Mucosa of gallbladder (tissue), 1 donor: ENCODE measurements around the gene LGALS7. TPM values are rescaled to one million over a fixed set of nuclear protein-coding genes. Genes with fewer than 3 reads are reported as not detected.
A peak's percentile ranks its signal among the peaks of the same experiment; 100 is the strongest.

Source experiments
- DNase-seq: peaks from one replicate; pipeline ENCODE4 v3.0.0-alpha.2; 2020; ENCODE audit warnings: low spot score
- total RNA-seq: library from RNA; stranded (reverse); gene quantifications from one replicate; pipeline ENCODE4 v1.2.1, GENCODE V29; 2021
- donor health status: DM: no; HTN: no; CAD: no.

Gene LGALS7
- total RNA-seq, 1 donor from 2014 or later = not detected

DNA sequence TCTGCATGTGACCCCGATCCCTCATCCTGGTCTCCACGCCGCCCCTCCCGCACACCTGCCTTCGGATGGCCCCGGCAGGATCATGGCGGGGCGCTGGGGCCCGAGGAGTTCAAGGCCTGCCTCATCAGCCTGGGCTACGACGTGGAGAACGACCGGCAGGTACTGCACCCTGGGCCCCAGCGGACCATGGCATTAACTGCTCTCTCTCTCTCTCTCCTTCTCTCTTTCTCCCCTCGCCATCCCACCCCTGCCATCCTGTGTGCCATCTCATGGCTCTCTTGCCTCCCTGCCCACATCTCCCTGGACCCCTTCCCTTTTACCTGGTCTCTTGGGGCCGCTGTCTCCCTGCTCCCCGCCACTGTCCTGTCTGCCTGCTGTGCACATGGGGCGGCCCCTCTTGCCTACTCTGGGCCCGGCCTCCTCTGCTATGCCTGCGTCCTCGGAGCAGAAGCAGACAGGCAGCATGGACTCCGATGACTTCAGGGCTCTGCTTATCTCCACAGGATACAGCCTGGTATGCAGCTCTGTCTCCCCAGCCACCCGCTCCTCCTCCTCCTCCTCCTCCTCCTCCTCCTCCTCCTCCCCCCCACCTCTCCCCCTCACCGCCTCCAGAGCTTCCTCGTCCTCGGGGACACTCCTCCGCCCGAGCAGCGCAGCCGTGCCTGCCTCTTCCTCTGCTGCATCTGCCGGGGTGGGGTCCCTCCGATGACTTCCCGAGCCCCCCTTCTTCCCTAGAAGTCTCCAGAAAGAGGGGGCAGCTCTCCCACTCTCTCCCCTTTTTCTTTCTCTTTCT is 45.3 kb downstream of the LGALS7 start:
- peak; percentile 63 for DNase-seq

DNA sequence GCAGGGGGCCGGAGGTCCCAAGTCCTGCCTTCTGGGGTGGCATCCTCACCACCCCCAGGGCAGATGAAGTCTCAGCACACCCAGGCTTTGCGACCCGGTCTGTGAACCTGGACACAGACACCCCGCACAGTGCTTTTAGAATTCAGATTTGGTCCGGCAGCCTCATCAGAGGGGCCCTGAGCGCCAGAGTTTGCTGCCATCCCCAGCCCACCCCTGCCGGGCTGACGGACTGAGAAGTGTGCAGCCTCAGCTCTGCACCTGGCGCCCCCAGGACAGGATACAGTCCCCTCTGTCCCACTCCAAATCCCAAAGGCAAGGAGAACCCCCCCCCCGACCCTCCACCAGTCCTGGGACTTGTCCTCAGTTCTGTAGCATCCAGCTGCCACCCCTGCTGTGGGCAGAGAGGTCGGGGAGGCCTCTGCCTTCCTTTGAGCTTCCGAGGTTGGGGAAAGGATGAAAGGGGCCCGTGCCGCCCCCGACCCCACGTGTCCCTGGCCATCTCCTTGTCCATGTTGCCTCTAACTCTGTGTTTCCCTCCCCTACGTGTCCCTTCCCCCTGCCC is 45.9 kb downstream of the LGALS7 start:
- no peak for DNase-seq

DNA sequence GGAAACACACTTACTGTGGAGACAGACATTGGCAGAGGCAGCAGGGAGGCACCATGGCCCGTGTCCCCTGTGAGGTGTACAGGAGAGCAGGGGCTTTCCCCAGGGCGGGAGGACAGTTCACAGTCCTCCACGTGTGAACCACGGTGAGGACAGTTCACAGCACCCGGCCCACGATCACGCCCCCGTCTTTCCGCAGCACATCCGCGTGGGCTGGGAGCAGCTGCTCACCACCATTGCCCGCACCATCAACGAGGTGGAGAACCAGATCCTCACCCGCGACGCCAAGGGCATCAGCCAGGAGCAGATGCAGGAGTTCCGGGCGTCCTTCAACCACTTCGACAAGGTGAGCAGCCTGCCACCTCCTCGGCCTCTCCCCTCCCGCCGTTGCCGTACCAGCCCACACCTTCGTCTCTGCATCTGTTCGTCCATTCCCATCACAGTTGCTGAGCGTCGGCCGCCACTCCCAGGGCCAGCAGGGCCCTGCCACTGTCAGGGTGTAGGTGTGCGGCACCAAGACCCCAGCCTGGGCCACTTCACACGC is 46.5 kb downstream of the LGALS7 start:
- DNase-seq = no peak

DNA sequence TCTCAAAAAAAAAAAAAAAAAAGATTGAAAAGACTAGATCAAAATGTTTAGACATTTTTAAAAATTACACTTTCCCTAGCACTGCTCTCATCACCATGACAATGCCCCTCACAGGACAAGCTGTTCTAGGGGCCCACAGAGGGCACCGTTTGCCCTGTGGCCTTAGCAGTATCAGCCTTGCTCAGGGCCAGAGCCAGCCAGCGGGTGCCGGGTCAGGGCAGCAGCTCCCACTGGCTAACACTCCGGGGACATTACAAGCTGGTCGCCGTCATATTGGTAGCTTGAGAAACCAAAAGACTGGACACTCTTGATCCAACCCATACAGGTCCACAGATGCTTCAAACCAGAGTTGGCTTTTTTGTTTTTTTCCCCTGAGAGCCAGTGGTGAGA is 47.0 kb downstream of the LGALS7 start:
- DNase-seq = no peak

DNA sequence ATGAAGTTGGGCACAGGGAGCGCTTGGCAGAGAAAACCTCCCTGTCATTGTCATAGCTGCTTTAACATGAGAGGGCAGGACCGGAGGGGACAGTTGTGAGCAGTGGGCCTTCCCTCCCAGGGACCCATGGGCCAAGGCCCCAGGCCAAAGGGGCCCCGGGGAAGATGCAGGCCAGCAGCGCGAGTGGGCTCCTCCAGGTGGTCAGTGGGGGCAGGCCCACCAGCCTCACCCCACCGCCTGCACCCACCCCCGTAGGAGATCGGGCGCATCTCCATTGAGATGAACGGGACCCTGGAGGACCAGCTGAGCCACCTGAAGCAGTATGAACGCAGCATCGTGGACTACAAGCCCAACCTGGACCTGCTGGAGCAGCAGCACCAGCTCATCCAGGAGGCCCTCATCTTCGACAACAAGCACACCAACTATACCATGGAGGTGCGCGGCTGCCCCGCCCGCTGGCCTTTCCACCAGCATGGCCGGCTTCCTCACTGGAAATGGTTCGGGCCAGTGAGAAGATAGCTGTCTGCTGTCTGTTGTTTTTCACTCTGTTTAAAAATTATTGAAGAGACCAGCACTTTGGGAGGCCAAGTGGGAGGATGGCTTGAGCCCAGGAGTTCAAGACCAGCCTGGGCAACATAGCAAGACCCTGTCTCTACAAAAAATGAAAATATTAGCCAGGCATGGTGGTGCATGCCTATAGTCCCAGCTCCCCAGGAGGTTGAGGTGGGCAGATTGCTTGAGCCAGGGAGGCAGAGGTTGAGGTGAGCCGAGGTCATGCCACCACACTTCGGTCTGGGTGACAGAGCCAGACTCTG is 47.6 kb downstream of the LGALS7 start:
- no peak for DNase-seq

DNA sequence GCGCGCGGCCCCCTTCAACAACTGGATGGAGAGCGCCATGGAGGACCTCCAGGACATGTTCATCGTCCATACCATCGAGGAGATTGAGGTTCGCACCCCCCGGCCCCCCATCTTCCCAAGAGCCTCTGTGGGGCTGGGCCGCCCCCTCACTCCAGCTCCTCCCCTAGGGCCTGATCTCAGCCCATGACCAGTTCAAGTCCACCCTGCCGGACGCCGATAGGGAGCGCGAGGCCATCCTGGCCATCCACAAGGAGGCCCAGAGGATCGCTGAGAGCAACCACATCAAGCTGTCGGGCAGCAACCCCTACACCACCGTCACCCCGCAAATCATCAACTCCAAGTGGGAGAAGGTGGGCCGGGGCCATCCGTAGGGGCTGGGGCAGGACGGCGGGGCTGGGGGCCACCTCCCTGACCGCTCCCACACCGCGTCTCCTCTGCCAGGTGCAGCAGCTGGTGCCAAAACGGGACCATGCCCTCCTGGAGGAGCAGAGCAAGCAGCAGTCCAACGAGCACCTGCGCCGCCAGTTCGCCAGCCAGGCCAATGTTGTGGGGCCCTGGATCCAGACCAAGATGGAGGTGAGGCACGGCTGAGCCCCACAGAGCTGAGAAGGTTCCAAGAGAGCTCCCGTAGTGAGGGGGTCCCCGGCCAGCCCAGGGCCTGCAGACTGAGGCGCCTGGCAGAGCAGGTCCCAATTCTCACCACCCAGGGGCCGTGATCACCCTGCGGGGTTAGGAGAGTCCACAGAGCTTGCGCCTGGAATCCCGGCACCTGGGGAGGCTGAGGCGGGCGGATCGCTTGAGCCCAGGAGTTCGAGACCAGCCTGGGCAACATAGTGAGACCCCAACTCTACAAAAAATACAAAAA is 49.1 kb downstream of the LGALS7 start:
- DNase-seq = no peak

DNA sequence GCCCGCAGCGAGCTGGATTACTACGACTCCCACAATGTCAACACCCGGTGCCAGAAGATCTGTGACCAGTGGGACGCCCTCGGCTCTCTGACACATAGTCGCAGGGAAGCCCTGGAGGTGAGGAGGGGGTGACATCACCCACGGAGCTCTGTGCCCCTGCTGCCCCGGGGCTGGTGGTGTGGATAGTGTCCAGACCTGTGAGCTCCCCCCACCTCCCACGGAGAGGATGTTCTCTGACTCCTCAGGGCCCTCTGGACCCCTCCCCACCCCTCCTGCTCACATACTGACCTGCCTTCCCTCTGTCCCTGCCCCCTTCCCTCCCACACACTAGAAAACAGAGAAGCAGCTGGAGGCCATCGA is 49.7 kb downstream of the LGALS7 start:
- no peak for DNase-seq

DNA sequence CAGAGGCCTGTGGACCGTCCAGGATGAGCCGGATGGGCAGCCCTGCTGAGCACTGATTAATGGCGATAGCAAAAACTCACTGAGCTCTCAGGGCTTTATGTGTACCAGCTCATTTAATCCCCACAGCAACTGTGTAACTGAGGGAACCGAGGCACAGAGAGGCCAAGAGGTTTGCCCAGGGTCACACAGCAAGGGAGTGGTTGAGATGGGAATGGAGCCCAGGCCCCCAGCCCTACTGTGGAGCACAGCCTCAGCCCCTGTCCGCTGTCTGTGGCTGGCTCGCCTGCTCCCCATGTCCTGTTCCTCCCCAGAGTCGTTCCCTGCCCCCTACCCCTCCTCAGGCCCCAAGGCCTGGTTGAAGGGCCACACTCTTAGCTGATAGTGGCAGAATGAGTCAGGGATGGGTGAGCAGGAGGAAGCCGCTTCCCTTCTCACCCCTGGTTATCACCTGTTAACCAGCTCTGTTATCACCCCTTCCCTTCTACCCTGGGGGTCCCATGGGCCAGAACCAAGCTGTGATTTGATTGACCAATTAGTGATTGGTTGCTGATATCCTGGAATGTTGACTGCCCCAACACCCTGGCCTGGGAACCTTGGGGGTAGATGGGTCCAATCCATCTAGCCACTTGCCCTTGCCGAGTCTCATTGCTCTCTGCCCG is 50.2 kb downstream of the LGALS7 start:
- DNase-seq = no peak

DNA sequence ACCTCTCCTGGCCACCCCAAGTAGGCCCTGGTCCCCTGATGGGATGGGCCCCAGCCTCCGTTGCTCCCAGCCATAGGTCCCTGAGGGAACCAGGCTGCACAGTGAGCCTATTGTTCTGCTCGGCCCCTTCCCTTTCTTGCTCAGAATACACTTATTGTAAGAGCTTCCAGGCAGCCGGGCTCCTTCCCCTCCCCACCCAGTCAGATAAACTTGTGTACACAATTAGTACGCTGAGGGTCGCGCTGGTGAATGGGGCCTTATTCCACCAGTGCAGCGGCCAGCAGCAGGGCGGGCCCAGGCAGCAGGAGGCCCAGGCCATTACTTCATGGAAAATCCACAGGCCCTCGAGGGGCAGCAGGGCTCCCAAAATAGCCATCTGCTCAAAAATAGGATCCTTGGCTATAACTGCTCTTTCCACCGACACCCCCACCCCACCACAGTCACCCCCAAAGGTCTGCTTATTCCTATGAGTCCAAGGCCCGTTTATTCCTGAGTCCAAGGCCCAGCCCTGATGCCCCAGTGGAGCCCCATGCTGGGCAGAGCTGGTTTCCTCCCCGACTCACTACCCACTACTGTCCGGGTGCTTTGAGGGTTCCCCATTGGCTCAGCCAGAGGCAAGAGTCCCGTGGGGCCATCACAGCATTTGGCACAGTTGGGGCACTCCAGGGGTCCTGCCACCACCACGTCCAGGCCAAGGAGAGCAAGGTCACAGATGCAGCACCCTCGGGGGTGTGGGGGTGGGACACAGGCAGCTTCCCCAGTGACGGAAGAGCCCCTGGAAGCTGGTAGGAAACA is 51.1 kb downstream of the LGALS7 start:
- DNase-seq = no peak

DNA sequence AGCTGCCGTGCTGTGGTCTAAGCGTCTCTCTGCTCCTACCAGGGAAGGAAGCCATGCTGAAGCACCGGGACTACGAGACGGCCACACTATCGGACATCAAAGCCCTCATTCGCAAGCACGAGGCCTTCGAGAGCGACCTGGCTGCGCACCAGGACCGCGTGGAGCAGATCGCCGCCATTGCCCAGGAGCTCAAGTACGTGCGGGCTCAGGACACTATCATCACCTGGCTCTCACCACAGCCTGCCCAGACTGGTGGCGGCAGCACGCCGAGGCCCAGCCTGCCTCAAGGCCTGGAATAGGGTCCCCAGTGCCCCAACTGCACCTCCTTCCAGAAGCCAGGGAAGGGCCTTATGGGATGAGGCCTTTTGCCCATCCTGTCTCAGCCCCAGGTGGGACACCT is 51.8 kb downstream of the LGALS7 start:
- no peak for DNase-seq

Other genes with a start within 250 kb of the LGALS7 start
- 8.2 TPM for gene MAP4K1, start 155.6 kb downstream of the LGALS7 start, total RNA-seq
- gene EIF3K, start 154.3 kb downstream of the LGALS7 start, total RNA-seq = 233 TPM
- 628 TPM for gene ACTN4, start 125.9 kb downstream of the LGALS7 start, total RNA-seq
- 206 TPM for gene CAPN12, start 29.0 kb downstream of the LGALS7 start, total RNA-seq
- gene LGALS7B, start 15.7 kb upstream of the LGALS7 start, total RNA-seq = 3.1 TPM
- gene LGALS4, start 39.4 kb upstream of the LGALS7 start, total RNA-seq = 1,935 TPM
- gene ECH1, start 58.3 kb upstream of the LGALS7 start, total RNA-seq = 205 TPM
- gene HNRNPL, start 76.5 kb upstream of the LGALS7 start, total RNA-seq = 284 TPM
- gene RINL, start 104.8 kb upstream of the LGALS7 start, total RNA-seq = 11.9 TPM
- 63.0 TPM for gene SIRT2, start 126.1 kb upstream of the LGALS7 start, total RNA-seq
- gene NFKBIB, start 126.5 kb upstream of the LGALS7 start, total RNA-seq = 23.1 TPM
- gene CCER2, start 138.7 kb upstream of the LGALS7 start, total RNA-seq = 0.55 TPM
- gene SARS2, start 157.2 kb upstream of the LGALS7 start, total RNA-seq = 24.9 TPM
- gene MRPS12, start 157.4 kb upstream of the LGALS7 start, total RNA-seq = 30.0 TPM
- 19.1 TPM for gene FBXO17, start 202.2 kb upstream of the LGALS7 start, total RNA-seq